Activated CD4-positive, alpha-beta T cell treated with anti-CD3 and anti-CD28 coated beads for 48 hours (primary cell): ENCODE data around the gene LYPD1.

ENCODE experiments used
- DNase-seq: peaks from one replicate; pipeline ENCODE4 v3.0.0-alpha.2; 2020

LYPD1 gene

DNA sequence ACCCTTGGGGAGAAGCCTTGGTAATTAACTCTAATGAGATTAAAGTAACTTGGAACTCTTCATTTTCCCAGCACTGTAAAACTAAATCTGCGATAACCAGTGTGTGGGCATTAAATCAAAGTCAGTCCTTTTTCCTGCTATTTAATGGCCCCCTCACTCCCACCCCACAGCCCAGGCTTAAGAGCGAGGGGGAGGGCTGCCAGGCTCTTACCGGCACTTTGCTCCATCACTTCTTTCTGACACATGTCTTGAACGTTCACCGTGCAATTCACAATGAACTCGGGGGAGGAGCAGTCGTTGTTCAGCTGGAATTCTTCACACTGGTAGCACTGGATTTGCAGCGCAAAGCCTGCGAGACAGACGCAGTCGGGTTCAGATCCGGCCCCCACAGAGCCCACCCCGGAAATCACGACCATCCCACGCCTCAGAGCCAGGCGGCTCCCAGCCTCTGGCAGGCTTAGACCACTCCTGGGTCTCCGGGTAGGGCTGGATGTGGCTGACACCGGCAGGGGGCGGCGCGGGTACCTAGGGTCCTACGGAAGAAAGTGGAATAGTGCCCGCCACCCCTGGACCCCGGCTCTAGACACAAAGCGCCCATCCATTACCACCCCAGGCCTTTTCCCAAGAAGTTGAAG lies 1.7 kb downstream of the LYPD1 start:
- DNase-seq, result no peak

DNA sequence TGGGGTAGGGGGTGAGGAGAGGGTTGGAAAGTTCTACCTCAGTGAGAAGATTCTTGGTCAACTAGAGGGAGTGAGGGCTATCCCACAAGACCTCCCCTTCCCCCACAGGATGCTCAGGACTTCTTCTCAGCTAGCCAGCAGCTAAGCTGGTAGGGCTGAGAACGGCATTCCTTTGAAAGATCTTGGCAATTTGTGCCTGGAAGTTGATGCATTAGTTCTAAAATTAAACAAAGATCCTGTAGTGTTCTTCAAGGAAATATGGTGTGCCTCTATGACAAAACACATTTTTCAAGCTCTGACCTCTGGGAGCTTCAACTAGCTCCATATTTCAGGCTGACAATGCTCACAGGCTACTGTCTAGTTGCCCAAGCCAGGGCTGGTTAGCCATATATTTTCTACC lies 2.3 kb downstream of the LYPD1 start:
- DNase-seq, result no peak

DNA sequence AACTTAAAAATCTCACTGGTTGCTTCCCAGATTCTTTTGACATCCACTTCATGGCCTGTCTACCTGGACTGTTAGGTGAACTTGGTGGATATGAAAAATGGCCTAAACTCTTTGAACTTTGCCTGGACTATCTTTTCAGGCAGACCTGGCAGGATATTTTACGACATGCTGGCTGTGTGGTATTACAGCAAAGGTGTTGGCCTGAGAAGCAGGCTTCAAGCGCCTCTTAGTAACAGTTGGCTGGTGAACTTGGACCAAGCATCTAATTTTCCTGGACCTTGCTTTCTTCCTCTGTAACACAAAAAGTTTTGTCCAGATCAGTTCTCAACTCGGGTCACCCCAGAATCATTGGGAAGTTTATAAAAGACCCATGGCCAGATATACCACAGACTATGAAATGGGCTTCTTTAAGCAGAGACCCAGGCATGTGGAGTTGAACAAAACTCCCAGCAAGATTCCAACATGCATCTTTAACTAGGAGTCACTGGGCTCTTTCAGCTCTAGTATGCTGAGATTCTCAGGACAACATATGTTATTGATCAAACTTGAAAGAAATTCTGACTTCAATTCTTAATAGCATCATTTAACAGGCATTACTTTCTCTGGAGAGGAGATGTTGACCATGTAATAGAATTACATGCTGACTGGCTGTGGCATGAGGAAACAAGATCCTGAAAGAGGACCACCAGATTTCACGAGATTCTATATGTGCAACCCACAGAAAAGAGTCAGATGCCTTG lies 4.4 kb downstream of the LYPD1 start:
- no peak for DNase-seq

DNA sequence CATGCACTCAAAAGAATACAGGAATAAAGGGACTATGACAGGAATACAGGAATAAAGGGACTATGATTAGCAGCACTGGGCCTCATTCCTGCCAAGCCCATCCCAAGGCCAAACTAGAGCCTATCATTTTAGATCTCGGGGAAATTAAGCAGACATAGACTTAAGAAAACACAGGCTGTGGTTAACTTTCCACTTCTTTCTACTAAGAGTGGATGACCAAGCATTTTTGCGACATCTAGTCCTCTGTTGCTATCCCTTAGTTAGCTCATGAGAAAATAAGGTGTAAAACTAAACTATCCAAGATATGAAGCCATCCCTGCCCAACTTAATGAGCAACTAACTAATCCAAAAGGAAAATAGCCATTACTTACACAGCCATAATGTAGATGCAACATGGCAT lies 5.9 kb downstream of the LYPD1 start:
- no peak for DNase-seq

DNA sequence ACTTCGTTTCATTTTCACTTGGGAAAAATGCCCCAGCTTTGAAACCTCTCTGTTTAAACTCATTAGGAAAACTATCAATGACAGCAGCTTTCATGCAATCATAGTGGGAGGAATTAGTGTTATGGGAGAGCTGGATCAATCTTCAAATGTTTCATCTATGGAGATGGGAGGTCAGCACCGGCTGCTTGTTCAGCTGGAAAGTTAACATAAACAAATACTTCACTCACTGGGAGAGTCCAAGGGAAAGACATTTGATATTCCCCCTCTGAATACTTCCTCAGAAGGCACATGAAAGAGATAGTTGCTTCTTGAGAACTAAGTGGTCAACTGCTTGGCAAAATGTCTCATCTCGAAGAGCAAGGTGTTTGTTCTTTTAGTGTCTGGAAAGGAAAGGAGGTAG lies 7.3 kb downstream of the LYPD1 start:
- no peak for DNase-seq

DNA sequence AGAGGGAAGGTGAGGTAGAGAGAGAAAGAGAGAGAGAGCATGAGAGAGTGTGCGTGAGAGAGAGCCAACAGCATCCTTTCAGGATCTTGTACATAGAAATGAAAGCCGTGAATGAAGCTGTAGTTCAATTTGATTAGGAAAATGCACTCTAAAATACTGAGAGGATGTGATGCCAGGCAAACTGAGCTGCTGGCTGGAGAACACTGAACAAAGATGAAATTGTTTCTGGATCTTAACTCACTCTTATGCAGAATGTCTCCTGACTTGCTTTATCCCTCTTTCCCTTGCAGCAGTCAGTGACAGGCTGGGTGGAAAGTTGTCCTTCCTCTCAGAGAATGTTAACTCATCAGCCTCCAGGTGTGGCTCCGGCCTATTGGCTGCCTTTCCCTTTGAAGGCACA lies 10.7 kb downstream of the LYPD1 start:
- no peak for DNase-seq

DNA sequence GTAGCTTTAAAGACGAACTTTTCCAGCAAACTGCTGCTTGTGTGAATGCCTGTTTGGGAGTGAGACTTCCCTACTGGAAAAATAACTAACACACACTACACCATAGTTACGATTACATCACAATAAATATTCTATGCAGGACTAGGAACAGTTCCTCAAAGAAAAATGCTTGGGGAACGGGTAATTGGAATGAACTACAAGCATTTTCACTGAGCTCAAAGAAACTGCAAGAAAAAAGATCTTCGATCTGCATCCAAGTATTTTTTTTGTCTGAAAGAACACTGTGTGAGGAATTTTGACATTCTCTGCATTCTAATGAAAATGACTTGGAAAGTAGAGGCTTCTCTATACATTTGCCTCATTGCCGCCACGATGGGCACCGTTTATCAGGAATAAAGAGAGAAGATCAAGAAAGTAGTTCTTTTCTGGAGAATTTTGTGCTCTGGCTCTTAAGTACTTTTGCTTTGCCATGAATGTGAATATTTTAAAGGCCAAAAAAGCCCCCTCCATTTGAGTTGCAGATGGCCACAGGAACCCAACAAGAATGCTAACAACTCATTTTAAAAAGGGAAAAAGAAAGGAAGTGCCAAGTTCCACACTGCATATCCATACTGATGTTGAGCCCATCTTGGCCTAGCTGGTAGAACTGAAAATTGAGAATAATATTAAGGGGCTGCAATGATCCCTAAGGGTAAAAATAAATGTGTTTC lies 13.6 kb downstream of the LYPD1 start:
- no peak for DNase-seq

DNA sequence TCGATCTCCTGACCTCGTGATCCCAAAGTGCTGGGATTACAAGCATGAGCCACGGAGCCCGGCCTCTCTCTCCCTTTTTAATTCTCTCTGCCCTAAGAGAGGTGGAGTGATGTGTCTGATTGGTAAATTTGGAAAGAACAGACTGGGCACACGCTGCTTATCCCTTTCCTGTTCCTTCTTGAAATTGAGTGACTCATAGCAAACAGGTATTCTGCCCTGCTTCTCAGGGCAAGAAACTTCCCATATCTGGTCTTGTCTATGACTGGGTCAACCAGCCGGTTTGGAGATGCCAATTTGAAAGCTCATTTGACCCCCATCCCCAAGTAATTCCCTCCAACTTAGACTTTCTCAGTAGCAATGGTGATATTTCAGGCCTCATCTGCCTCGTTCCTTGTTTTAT lies 15.0 kb downstream of the LYPD1 start:
- no peak for DNase-seq

DNA sequence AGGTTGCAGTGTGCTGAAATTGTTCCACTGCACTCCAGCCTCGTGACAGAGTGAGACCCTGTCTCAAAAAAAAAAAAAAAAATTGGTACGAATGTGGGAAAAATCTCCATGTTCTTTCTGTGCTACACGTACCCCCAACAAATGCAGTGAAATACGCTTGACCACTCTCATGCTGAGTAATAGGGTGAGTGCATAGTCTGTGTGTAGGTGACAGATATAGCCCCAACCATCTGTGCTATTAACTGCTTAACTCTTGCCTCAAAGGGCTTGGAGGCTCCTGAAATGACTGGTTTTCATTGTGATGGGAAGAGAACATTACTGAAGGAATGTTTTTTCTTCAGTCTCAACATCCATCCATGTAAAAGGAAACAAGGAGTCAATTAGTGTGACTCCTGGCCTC lies 15.7 kb downstream of the LYPD1 start:
- no peak for DNase-seq

DNA sequence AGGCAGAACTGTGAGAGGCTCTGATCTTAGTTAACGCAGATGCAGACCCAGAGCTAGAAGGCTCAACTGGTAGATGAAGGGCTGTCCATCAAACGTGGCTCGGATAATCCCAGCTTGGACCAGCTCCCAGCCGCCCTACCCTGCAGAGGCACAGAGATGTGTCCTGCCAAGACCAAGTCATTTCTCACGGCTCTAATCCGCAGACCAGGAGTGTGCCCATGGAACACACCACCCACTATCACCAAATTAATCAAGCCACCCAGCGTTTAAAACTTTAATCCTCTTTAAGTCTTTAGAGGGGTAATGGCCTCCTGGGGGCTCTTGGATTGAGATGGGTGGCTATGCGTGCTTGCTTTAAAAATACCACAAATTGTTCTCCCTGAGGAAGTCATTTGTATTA lies 17.5 kb downstream of the LYPD1 start:
- DNase-seq, result no peak

DNA sequence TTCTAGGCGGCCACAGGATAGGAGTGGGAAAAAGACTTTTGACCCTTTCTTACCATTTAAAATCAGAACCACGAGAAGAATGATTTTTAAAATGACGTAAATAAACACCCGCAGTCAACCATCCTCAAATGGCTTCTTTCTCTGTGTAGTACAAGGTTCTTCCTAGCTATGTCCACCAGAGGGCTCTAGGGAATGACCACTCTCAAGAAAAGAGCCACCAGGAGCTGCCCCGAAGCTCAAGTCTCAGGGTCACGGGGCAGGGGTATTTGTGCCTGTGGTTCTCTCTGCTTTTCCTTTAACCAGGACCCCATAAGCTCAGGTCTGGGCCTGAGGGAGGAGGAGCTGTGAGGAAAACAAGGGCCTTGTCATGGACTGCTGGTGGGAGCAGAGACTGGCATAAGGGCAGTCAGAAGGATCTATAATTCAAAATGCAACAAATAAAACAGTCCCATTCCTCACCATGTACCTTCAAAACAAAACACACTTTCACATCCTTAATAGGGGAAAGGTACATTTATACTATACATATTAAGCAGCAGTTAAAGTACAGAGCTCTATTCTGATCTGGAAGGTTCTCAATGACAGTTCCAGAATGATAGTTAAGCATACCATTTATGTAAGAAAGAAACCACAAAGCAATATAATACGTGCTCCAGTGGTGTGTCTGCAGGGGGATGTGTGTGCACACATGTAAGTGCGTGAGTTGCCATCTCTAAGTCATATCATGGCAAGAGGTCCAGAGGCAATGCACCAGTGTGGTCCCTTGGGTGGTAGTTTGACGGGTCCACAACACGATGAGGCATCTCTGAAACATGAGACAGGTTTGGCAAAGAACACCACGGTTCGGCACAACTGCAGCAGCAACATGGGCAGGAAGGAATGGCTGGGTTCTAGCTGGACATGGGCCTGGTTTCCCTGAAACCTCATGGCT lies 18.6 kb downstream of the LYPD1 start:
- DNase-seq, result no peak

DNA sequence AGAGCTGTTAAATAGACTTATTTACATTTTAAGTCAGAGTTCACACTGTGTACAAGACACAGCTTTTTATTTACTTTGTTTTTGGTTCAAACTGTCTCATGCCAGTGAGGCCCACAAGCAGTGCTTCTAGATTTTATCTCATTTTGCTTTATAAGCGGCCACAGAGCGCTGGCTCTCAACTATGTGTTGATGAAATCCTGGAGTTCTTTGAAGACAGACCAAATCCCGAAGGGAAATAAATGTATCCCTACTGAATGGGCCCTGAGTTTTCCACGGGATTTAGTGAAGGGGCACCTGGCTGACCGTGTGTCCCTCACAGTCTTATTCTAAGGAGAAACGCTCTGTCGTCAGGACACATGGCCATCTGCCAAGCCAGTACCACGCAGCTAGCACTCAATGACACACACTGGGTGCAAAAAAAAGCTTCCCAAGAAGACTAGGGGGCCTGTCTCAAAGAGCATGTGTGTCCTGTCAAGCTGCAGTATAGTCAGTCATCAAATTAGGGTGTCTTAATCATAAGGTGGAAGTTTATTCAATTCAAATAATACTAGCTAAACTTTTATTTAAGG lies 23.4 kb downstream of the LYPD1 start:
- DNase-seq, result no peak

DNA sequence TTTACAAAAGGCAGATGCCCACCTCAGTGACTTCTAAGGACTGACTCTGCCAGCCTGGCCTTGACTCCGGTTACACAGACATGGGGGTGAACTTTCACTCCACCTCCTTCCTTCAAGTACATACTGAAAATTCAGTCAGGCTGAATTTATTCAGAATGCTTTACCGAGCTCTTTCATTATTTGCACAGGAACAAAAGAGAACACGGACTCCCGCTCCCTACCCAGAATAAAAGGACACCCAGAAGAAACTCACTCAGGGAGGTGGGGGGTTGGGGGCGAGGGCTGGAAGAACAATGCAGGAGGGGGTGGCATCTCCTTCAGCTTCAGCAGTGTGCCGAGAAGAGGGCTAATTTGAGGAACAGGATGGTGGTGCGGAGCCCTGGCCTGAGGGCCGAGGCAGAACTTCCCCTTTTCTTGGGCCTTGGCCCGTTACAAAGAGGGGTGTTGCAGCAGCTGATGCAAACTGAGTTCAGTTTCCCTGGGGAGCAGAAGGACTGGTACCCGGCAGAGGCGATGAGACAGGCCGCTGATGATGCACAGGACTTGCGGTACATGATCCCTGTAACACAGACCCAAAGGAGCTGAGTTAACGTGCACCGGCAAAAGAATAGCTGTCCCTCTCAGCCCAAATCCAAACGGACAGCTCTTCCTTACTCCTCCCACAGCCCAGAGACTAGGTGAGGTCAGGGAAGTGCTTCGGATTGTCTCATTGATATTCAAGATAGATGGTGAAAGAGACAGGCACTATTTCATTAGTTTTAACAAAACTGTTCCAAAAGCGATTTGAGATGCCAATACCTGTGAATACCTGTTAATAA lies 24.1 kb downstream of the LYPD1 start:
- no peak for DNase-seq

DNA sequence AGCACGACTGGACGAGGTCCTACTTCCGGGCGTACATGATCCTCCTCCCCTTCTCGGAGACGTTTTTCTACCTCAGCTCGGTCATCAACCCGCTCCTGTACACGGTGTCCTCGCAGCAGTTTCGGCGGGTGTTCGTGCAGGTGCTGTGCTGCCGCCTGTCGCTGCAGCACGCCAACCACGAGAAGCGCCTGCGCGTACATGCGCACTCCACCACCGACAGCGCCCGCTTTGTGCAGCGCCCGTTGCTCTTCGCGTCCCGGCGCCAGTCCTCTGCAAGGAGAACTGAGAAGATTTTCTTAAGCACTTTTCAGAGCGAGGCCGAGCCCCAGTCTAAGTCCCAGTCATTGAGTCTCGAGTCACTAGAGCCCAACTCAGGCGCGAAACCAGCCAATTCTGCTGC lies 24.8 kb downstream of the LYPD1 start:
- no peak for DNase-seq

DNA sequence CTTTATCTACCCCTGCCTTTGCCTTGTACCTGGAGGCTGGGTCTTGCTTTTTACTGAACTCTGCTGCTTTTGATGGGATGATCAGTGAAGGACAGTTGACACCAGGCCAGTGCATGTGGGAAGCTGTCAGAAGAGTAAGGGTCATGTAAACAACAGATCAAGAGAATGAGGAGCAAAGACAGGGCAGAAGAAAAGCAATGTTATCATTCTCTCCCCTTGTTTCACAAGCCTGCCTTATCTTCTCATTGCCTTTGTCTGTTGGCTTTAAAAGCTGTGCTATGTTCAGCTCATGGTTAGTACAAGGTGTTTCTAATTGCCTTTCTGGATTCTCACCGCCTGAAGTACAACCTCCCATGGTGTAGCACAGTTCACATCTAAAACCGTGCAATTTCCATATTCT lies 27.6 kb downstream of the LYPD1 start:
- DNase-seq, result no peak

DNA sequence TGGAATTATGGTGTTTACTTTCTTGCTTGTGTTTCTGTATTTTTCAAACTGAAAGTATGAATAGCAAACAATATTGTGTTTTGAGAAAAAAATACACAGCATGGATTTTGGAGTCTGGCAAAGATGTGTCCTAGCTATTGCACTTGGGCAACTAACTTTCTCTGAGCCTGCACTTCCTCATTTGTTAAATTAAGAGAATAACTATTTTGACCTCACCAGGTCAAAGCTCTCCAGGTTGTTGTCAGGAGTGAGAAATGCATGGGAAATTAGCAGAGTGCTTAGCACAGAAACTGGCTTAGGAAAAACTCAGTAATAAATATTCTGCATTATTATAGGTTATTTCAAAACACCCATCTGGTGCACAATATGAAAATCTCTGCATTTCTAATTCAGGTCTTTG lies 28.2 kb downstream of the LYPD1 start:
- no peak for DNase-seq

DNA sequence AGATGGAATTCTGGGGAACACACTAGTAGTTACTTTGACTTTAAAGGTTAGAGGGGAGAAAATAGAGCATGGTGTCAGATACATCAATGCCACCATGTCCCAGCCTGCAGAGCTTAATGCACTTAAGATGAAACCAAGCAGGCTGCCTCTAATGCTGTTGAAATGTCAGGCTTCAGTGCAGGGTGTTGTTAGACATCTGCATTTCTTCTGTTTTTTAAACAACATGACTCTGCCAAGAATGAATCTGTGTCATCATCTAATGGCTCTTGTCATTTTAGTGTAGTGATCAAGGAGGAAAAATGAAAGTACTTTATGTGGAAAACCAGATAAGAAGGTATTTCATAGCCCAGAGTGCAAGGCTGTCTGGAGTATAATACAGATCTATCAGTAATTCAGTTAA lies 29.9 kb downstream of the LYPD1 start:
- DNase-seq, result no peak

DNA sequence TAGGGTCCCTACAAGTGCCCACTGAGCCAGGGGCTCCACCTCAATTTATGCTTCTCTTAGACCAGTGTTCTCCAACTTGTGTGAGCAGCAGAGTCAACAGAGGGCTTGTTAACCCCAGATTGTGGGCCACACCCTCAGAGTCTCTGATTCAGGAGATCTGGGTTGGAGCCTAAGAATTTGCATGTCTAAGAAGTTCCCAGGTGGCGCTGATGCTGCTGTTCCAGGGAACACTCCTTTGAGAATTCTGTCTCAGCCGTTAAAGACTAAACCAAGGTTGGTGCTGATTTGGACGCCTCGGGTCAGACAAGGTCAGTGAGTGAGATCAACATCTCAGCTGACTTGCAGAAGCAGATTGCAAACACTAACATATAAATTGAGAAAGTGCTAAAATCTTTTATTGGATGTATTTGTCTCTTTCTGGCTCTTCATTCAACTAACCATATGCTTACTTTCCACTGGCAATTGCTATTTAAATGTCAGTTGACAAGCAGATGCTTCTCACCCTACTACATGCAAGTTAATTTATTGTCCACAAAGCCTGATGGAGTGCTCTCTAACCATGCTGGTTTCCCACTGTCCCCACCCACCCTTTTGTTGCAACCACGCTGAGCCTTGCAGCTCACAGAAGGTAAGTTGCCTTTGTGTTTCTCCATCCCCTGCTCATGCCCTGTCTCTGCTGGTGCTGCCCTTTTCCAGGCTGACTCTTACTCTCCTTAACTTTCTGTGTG lies 31.5 kb downstream of the LYPD1 start:
- no peak for DNase-seq

DNA sequence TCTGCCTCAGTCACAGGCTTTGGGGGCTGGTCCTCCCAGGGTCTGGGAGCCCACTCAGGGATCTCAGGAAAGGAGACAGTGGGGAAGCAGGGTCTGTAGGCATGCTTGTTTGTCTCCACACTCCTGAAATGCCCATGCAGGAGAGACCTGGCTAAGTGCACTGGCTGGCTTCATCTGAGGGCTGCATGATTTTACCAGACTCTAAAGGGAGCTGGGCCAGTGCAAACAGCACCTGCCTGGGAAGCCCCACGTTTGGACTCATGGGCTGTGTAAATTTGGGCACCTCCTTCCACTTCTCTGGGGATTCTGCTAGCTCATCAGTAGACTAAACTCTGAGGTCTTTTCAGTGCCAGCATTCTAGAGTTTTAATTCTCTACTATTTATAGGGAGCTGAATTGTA lies 33.7 kb downstream of the LYPD1 start:
- no peak for DNase-seq

DNA sequence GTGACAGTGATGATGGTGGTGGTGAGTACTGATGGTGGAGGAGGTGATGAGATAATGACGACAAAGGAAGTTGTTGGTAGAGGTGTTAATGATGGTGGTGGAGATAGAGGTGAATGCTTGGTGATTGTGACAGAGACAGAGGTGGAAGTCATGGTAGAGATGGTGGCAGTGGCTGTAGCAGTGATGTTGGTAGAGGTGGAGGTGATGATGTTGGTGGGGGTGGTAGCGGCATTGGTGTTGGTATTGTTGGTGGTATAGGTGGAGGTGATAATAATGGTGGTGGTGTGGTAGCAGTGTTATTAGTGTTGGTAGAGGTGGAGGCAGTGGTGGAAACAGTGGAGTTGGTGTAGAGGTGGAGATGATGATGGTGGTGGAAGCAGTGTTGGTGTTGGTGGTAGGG lies 36.4 kb downstream of the LYPD1 start:
- DNase-seq, result no peak

DNA sequence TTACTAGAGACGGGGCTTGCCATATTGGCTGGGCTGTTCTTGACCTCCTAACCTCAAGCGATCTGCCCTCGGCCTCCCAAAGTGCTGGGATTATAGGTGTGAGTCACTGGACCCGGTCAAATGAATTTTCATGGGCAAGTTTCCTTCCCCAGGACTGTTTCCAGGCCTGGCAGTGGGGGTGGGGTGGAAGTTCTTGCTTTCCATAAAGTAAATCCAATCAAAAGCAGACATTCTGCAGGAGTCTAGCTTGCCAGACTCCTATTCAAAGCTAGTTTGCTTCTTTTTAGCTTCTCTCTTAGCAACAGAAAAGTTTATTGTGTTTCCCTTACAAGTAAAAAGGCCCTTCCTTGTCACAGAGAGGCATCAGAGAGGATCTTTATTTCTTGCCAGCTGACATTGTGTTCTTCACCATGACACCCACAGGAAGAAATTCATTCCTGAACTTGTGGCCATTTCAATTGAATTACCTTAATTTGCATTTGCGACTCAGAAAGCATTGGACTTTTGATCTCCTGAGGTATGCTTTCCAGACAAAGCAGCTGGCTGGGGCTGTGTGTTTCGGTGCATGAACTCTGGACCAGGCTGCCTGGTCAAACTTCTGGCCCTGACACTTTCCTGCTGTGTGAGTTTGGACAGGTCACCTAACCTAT lies 37.9 kb downstream of the LYPD1 start:
- DNase-seq, result no peak
